K562 (cell line): Measurements from ENCODE around the gene MEFV. TPM values are rescaled to one million over a fixed set of nuclear protein-coding genes. Genes with fewer than 3 reads are reported as not detected.

Experiments used
- ATAC-seq: fragments of 200-7000 bp; cut with Tn5 transposase; 3 replicates; pipeline ENCODE4 v1.9.1; 2020; ENCODE audit warnings: moderate library complexity
- BruUV-seq: library from RNA; stranded (reverse); fragments of 400-500 nt; replicated peaks from 2 replicates; lab custom pipeline; 2021; lab: Mats Ljungman, UMichigan
- CTCF ChIA-PET: fragments of 300-600 bp; formaldehyde crosslinking; extraction: SDS; loops from one replicate; lab custom pipeline; 2021; ENCODE audit warnings: low intra/inter-chr PET ratio; lab: Yijun Ruan, JAX
- POLR2A ChIA-PET: fragments of 300-600, 350-650 bp; sonication (Branson Sonifier 250); formaldehyde crosslinking; extraction: SDS; loops from one replicate; lab custom pipeline; 2021; ENCODE audit warnings: antibody characterized with exemption, inconsistent platforms; lab: Yijun Ruan, JAX
- DNase-seq, 4 experiments: peaks; one replicate each; pipeline versions ENCODE4 v3.0.0 to v3.0.0-alpha.2; 2011 to 2018; ENCODE audit warnings: low spot score in 3 of 4, mixed read lengths in 3 of 4; ENCODE audit errors: extremely low read depth in 1 of 4
- FAIRE-seq: peaks from 2 replicates; lab custom pipeline; 2011; peaks lifted over from hg19 to GRCh38; lab: Jason Lieb, UNC
- H2AFZ ChIP-seq: 2 replicates; pipeline ENCODE4 v1.6.0; 2011; ENCODE audit warnings: low read depth, low read length, control low read depth, inconsistent platforms
- H3K27ac ChIP-seq: fragments of 200-600 bp; 3 replicates; pipeline ENCODE4 v1.8.0; 2011; ENCODE audit warnings: low read depth, mild to moderate bottlenecking, control low read depth, inconsistent platforms, low read length, moderate library complexity, mixed read lengths; ENCODE audit errors: extremely low read depth
- H3K27me3 ChIP-seq, 2 experiments: fragments of 300-600 bp in 1 of 2; 2 replicates in 1 of 2; 3 replicates in 1 of 2; pipeline versions ENCODE4 v1.6.0 to v1.8.0; 2011; ENCODE audit warnings: inconsistent platforms in 2 of 2, low read length in 2 of 2, mild to moderate bottlenecking in 1 of 2, mixed read lengths in 1 of 2, moderate library complexity in 1 of 2; ENCODE audit not compliant: control insufficient read depth in 2 of 2, insufficient read depth in 2 of 2
- H3K36me3 ChIP-seq: fragments of 300-600 bp; 3 replicates; pipeline ENCODE4 v1.8.0; 2011; ENCODE audit warnings: mild to moderate bottlenecking, low read length, inconsistent platforms; ENCODE audit not compliant: control insufficient read depth, insufficient read depth
- H3K4me1 ChIP-seq, 2 experiments: fragments of 200-600 bp in 1 of 2; replicated peaks in 1 of 2; 2 replicates in 1 of 2; 3 replicates in 1 of 2; pipeline versions ENCODE4 v1.5.1 to v1.8.0; 2011; ENCODE audit warnings: inconsistent platforms in 2 of 2, low read length in 2 of 2, mild to moderate bottlenecking in 1 of 2, mixed read lengths in 1 of 2, moderate library complexity in 1 of 2; ENCODE audit not compliant: control insufficient read depth in 2 of 2, insufficient read depth in 2 of 2
- H3K4me2 ChIP-seq: 2 replicates; pipeline ENCODE4 v1.6.1; 2011; ENCODE audit warnings: low read length, control low read depth, inconsistent platforms, mixed read lengths; ENCODE audit not compliant: insufficient read depth
- H3K4me3 ChIP-seq: fragments of 200-600 bp; sonication (generic), shearing (Covaris generic); 2 replicates; pipeline ENCODE4 v1.5.1; 2016; ENCODE audit warnings: control low read depth, inconsistent platforms
- H3K79me2 ChIP-seq: fragments of 200-600 bp; 3 replicates; pipeline ENCODE4 v1.8.0; 2011; ENCODE audit warnings: low read length, inconsistent platforms; ENCODE audit not compliant: control insufficient read depth, insufficient read depth
- H3K9ac ChIP-seq, 2 experiments: 2 replicates each; pipeline versions ENCODE4 v1.6.0 to v1.6.1; 2011; ENCODE audit warnings: low read depth in 2 of 2, low read length in 2 of 2, control low read depth in 1 of 2, inconsistent platforms in 1 of 2, mild to moderate bottlenecking in 1 of 2, mixed read lengths in 1 of 2; ENCODE audit not compliant: insufficient read depth in 1 of 2
- H3K9me1 ChIP-seq: one replicate; pipeline ENCODE4 v1.6.0; 2011; ENCODE audit warnings: inconsistent platforms, mild to moderate bottlenecking, low read length, moderate library complexity; ENCODE audit not compliant: control insufficient read depth, insufficient read depth
- H3K9me3 ChIP-seq: replicated peaks from 2 replicates; pipeline ENCODE4 v1.5.1; 2011; ENCODE audit warnings: low read depth, low read length, inconsistent platforms; ENCODE audit not compliant: control insufficient read depth, insufficient read depth
- H4K20me1 ChIP-seq: replicated peaks from 2 replicates; pipeline ENCODE4 v1.6.1; 2011; ENCODE audit warnings: low read length, inconsistent platforms, mixed read lengths; ENCODE audit not compliant: control insufficient read depth, insufficient read depth
- HDAC3 ChIP-seq: fragments of 450-650 bp; IDR thresholded peaks from 2 replicates; pipeline ENCODE4 v1.6.1; 2018; ENCODE audit warnings: borderline replicate concordance, mild to moderate bottlenecking, moderate library complexity; ENCODE audit not compliant: partially characterized antibody
- HMGN3 ChIP-seq: IDR thresholded peaks from 2 replicates; pipeline ENCODE4 v1.6.1; 2011; ENCODE audit warnings: borderline replicate concordance, low read depth, mild to moderate bottlenecking, mixed read lengths, low read length; ENCODE audit not compliant: insufficient read length; ENCODE audit errors: extremely low read depth
- MBD2 ChIP-seq: sonication (generic); IDR thresholded peaks from 2 replicates; pipeline ENCODE4 v1.6.1; 2016; ENCODE audit warnings: low read depth, borderline replicate concordance
- NFRKB ChIP-seq: fragments of 450-650 bp; IDR thresholded peaks from 2 replicates; pipeline ENCODE4 v1.6.1; 2016; ENCODE audit warnings: low read depth
- NFXL1 ChIP-seq: fragments of 450-650 bp; formaldehyde crosslinking; IDR thresholded peaks from 2 replicates; pipeline ENCODE4 v1.4.0; 2021; ENCODE audit warnings: mild to moderate bottlenecking
- RAD51 ChIP-seq: fragments of 450-650 bp; IDR thresholded peaks from 2 replicates; pipeline ENCODE4 v1.7.1; 2016; ENCODE audit warnings: low read depth, mild to moderate bottlenecking, borderline replicate concordance
- SIRT6 ChIP-seq: IDR thresholded peaks from one replicate; pipeline ENCODE4 v1.6.1; 2012; ENCODE audit warnings: low read depth, mild to moderate bottlenecking, control low read depth, inconsistent platforms, low read length, moderate library complexity
- TSC22D4 ChIP-seq: fragments of 450-650 bp; IDR thresholded peaks from 2 replicates; pipeline ENCODE4 v1.6.1; 2016; ENCODE audit warnings: missing genetic modification characterization, missing biosample characterization, control low read depth
- ZNF79 ChIP-seq: fragments of 250-450 bp; sonication (Bioruptor Pico); IDR thresholded peaks from 2 replicates; pipeline ENCODE4 v1.4.0; 2020; ENCODE audit warnings: low read depth, mild to moderate bottlenecking, moderate library complexity
- WGBS: fragments of 100-300 bp; shearing (Covaris generic); methylation state at CpG from one replicate; pipeline ENCODE4 v1.1.6; 2016; ENCODE audit warnings: low coverage, mixed read lengths; ENCODE audit not compliant: insufficient coverage; ENCODE audit errors: missing lambda C conversion rate; 5-methylcytosine and 5-hydroxymethylcytosine counted together
- in situ Hi-C: fragments of 300-500 bp; cut with MboI; formaldehyde crosslinking; loops from 4 replicates; pipeline ENCODE4 v1.15.0; 2018; ENCODE audit warnings: inconsistent platforms, mixed read lengths
- intact Hi-C: fragments of 100-400 bp; cut with micrococcal nuclease; formaldehyde crosslinking; loops from 2 replicates; pipeline ENCODE4 v1.14.2; 2022
- polyA plus RNA-seq, 8 experiments: library from polyadenylated mRNA; depleted of rRNA in 4 of 8; stranded (reverse) in 5 of 8; unstranded in 3 of 8; fragments of >200 nt; fragmentation: Nextera tagmentation in 2 of 8; fragmentation: Illumina TruSeq in 1 of 8; extraction: Ambion mirVana in 2 of 8; extraction: Trizol in 1 of 8; gene quantifications; 2 replicates each; pipeline versions ENCODE4 v1.2.1 to v1.2.3, GENCODE V29; 2011 to 2014; ENCODE audit warnings: inconsistent platforms in 1 of 8, missing spikeins in 1 of 8
- total RNA-seq, 7 experiments: library from RNA; depleted of rRNA in 6 of 7; stranded (reverse); fragments of >200 nt in 6 of 7; fragmentation: Illumina TruSeq in 2 of 7; extraction: Trizol in 2 of 7; gene quantifications; 2 replicates each; pipeline versions ENCODE4 v1.2.1 to v1.2.3, GENCODE V29; 2011 to 2021; ENCODE audit warnings: low replicate concordance in 1 of 7
- TF ChIP-seq, protein P1 (sequence below), 2 experiments: fragments of 200-800 bp in 1 of 2; sonication (Bioruptor generic) in 1 of 2; sonication (generic) in 1 of 2; formaldehyde crosslinking in 1 of 2; IDR thresholded peaks in 1 of 2; conservative IDR thresholded peaks in 1 of 2; 2 replicates each; pipeline versions ENCODE4 v1.5.0 to v1.6.1; 2016 to 2020; ENCODE audit warnings: missing compliant biosample characterization in 1 of 2, missing genetic modification characterization in 1 of 2, missing genetic modification reagents in 1 of 2
- TF ChIP-seq, protein P2 (sequence below), 2 experiments: fragments of 450-650 bp; formaldehyde crosslinking in 1 of 2; IDR thresholded peaks; 2 replicates each; pipeline versions ENCODE4 v1.4.0 to v1.6.1; 2014 to 2020; ENCODE audit warnings: mild to moderate bottlenecking in 2 of 2, borderline replicate concordance in 1 of 2, low read depth in 1 of 2

MEFV gene
- total and polyA plus RNA-seq, 9 of the 15 experiments (the other 6 are each of a cell fraction or from before 2014, with no cell fraction given), result 0.14 TPM; not detected in 8

GRCh38 chr16:3248596-3248995 lies 7.8 kb downstream of the MEFV start:
- no peak for TF ChIP-seq SIRT6
- no peak for TF ChIP-seq ZNF79 (CRISPR knock-in tag)
- TF ChIP-seq, protein P1, sequence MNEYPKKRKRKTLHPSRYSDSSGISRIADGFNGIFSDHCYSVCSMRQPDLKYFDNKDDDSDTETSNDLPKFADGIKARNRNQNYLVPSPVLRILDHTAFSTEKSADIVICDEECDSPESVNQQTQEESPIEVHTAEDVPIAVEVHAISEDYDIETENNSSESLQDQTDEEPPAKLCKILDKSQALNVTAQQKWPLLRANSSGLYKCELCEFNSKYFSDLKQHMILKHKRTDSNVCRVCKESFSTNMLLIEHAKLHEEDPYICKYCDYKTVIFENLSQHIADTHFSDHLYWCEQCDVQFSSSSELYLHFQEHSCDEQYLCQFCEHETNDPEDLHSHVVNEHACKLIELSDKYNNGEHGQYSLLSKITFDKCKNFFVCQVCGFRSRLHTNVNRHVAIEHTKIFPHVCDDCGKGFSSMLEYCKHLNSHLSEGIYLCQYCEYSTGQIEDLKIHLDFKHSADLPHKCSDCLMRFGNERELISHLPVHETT (CRISPR knock-in tag; conservative IDR thresholded peaks at IDR 0.05 in 1 of 2, IDR thresholded peaks at IDR 0.05 in 1 of 2), result no peak
- TF ChIP-seq RAD51, result no peak
- no peak for TF ChIP-seq NFRKB
- TF ChIP-seq HMGN3, result no peak
- TF ChIP-seq NFXL1 (CRISPR knock-in tag), result no peak
- TF ChIP-seq HDAC3, result no peak
- TF ChIP-seq MBD2, result no peak
- no peak for TF ChIP-seq TSC22D4 (tag)
- TF ChIP-seq, protein P2, sequence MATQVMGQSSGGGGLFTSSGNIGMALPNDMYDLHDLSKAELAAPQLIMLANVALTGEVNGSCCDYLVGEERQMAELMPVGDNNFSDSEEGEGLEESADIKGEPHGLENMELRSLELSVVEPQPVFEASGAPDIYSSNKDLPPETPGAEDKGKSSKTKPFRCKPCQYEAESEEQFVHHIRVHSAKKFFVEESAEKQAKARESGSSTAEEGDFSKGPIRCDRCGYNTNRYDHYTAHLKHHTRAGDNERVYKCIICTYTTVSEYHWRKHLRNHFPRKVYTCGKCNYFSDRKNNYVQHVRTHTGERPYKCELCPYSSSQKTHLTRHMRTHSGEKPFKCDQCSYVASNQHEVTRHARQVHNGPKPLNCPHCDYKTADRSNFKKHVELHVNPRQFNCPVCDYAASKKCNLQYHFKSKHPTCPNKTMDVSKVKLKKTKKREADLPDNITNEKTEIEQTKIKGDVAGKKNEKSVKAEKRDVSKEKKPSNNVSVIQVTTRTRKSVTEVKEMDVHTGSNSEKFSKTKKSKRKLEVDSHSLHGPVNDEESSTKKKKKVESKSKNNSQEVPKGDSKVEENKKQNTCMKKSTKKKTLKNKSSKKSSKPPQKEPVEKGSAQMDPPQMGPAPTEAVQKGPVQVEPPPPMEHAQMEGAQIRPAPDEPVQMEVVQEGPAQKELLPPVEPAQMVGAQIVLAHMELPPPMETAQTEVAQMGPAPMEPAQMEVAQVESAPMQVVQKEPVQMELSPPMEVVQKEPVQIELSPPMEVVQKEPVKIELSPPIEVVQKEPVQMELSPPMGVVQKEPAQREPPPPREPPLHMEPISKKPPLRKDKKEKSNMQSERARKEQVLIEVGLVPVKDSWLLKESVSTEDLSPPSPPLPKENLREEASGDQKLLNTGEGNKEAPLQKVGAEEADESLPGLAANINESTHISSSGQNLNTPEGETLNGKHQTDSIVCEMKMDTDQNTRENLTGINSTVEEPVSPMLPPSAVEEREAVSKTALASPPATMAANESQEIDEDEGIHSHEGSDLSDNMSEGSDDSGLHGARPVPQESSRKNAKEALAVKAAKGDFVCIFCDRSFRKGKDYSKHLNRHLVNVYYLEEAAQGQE (IDR thresholded peaks at IDR 0.05; ENCODE audit: borderline replicate concordance), result no peak
- TF ChIP-seq, protein P2 (CRISPR knock-in tag; IDR thresholded peaks at IDR 0.05; ENCODE audit: low read depth), result no peak
- ChIA-PET CTCF (no interaction called here), POLR2A (no interaction called here)
- no peak for ATAC-seq
- Histone ChIP-seq H3K27ac (no peak overlapping the region), H3K27me3 (peaks cover 20 to 65% of the 10 kb centered on the region in 2 experiments), H3K4me3 (no peak overlapping the region), H3K9ac (no peak overlapping the region; a peak in 1 of 4 replicates), H3K36me3 (no peaks in the 10 kb centered on the region), H3K9me1 (no peaks in the 10 kb centered on the region), H4K20me1 (no peaks in the 10 kb centered on the region), H3K4me1 (peaks cover 0 to 5% of the 10 kb centered on the region in 2 experiments; a peak in 1 of 5 replicates), H3K9me3 (peaks cover 4% of the 10 kb centered on the region), H2AFZ (no peak overlapping the region), H3K4me2 (no peak overlapping the region), H3K79me2 (no peaks in the 10 kb centered on the region)
- BruUV-seq, result no TSS peak
- FAIRE-seq, result no peak
- intact Hi-C loops, result no loop called here
- 0% methylated on average over 4 of the region's 5 CpGs for WGBS
- in situ Hi-C loops, result no loop called here
- DNase-seq, result no peak
